IMR-90 (cell line): ENCODE measurements around the gene HRAS.

ENCODE experiments used
- BHLHE40 ChIP-seq: fragments of 150-350 bp; IDR thresholded peaks from 2 replicates; pipeline ENCODE4 v1.6.1; 2016; ENCODE audit warnings: mild to moderate bottlenecking, low read depth, low read length
- CEBPB ChIP-seq: IDR thresholded peaks from 2 replicates; pipeline ENCODE4 v1.6.1; 2012; ENCODE audit warnings: low read depth, low read length, improper control_type of control experiment
- CHD1 ChIP-seq: IDR thresholded peaks from 2 replicates; pipeline ENCODE4 v1.6.1; 2012; ENCODE audit warnings: low read depth, low read length, improper control_type of control experiment
- CTCF ChIP-seq: conservative IDR thresholded peaks from 2 replicates; pipeline ENCODE4 v1.5.1; 2012; ENCODE audit warnings: mild to moderate bottlenecking, low read depth, low read length, improper control_type of control experiment
- ELK1 ChIP-seq: fragments of 150-350 bp; IDR thresholded peaks from 2 replicates; pipeline ENCODE4 v1.6.1; 2016; ENCODE audit warnings: low read depth, mild to moderate bottlenecking, low read length, moderate library complexity, borderline replicate concordance
- FOS ChIP-seq: fragments of 150-350 bp; IDR thresholded peaks from 2 replicates; pipeline ENCODE4 v1.6.1; 2016; ENCODE audit warnings: low read depth, low read length
- MAFK ChIP-seq: IDR thresholded peaks from 2 replicates; pipeline ENCODE4 v1.6.1; 2012; ENCODE audit warnings: low read depth, low read length, improper control_type of control experiment
- POLR2A ChIP-seq: IDR thresholded peaks from 2 replicates; pipeline ENCODE4 v1.6.1; 2012; ENCODE audit warnings: mild to moderate bottlenecking, low read depth, low read length
- RAD21 ChIP-seq: IDR thresholded peaks from 2 replicates; pipeline ENCODE4 v1.6.1; 2012; ENCODE audit warnings: low read length, improper control_type of control experiment
- RCOR1 ChIP-seq: IDR thresholded peaks from 2 replicates; pipeline ENCODE4 v1.6.1; 2012; ENCODE audit warnings: mild to moderate bottlenecking, low read length, improper control_type of control experiment; ENCODE audit not compliant: insufficient replicate concordance
- RFX5 ChIP-seq: IDR thresholded peaks from 2 replicates; pipeline ENCODE4 v1.8.0; 2012; ENCODE audit warnings: low read depth, mild to moderate bottlenecking, low read length, moderate library complexity
- SMC3 ChIP-seq: fragments of 150-350 bp; IDR thresholded peaks from 2 replicates; pipeline ENCODE4 v1.6.1; 2016; ENCODE audit warnings: low read depth, mild to moderate bottlenecking, antibody characterized with exemption, low read length, moderate library complexity
- USF2 ChIP-seq: fragments of 150-350 bp; IDR thresholded peaks from 2 replicates; pipeline ENCODE4 v1.6.1; 2017; ENCODE audit warnings: mild to moderate bottlenecking, antibody characterized with exemption, low read length, low read depth

GRCh38 chr11:565921-566509, 30.6 kb upstream of the HRAS start:
- no peak for TF ChIP-seq POLR2A
- TF ChIP-seq USF2: no peak
- TF ChIP-seq CTCF: no peak
- TF ChIP-seq RFX5: no peak
- TF ChIP-seq RAD21: no peak
- TF ChIP-seq CHD1: no peak
- TF ChIP-seq SMC3: no peak
- TF ChIP-seq RCOR1: no peak
- no peak for TF ChIP-seq ELK1
- TF ChIP-seq BHLHE40: no peak
- no peak for TF ChIP-seq CEBPB
- TF ChIP-seq FOS: no peak
- TF ChIP-seq MAFK: no peak
